Fibroblast of skin of left biceps (primary cell): Measurements from ENCODE around the gene FOXC1.

ENCODE experiments used
- DNase-seq, 2 experiments: peaks; one replicate each; pipeline ENCODE4 v3.0.0-alpha.2; 2013; ENCODE audit warnings: low read depth in 2 of 2

The FOXC1 gene

DNA sequence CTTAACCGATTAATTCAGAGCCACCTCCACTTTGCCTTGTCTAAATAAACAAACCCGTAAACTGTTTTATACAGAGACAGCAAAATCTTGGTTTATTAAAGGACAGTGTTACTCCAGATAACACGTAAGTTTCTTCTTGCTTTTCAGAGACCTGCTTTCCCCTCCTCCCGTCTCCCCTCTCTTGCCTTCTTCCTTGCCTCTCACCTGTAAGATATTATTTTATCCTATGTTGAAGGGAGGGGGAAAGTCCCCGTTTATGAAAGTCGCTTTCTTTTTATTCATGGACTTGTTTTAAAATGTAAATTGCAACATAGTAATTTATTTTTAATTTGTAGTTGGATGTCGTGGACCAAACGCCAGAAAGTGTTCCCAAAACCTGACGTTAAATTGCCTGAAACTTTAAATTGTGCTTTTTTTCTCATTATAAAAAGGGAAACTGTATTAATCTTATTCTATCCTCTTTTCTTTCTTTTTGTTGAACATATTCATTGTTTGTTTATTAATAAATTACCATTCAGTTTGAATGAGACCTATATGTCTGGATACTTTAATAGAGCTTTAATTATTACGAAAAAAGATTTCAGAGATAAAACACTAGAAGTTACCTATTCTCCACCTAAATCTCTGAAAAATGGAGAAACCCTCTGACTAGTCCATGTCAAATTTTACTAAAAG is 2.7 kb downstream of the FOXC1 start:
- DNase-seq = no peak

DNA sequence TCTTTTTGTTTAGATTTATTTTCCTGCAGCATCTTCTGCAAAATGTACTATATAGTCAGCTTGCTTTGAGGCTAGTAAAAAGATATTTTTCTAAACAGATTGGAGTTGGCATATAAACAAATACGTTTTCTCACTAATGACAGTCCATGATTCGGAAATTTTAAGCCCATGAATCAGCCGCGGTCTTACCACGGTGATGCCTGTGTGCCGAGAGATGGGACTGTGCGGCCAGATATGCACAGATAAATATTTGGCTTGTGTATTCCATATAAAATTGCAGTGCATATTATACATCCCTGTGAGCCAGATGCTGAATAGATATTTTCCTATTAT is 3.2 kb downstream of the FOXC1 start:
- no peak for DNase-seq

DNA sequence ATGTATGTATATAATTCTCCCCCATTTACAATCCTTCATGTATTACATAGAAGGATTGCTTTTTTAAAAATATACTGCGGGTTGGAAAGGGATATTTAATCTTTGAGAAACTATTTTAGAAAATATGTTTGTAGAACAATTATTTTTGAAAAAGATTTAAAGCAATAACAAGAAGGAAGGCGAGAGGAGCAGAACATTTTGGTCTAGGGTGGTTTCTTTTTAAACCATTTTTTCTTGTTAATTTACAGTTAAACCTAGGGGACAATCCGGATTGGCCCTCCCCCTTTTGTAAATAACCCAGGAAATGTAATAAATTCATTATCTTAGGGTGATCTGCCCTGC is 3.6 kb downstream of the FOXC1 start:
- DNase-seq = no peak

- no peak for DNase-seq
These were observed 4.2 kb downstream of the FOXC1 start for GRCh38 chr6:1613688-1614447.

GRCh38 chr6:1614448-1615150 is 4.9 kb downstream of the FOXC1 start:
- DNase-seq = no peak

- DNase-seq = no peak
These were observed 5.6 kb downstream of the FOXC1 start for GRCh38 chr6:1615151-1615852.

GRCh38 chr6:1615853-1616420 is 6.2 kb downstream of the FOXC1 start:
- no peak for DNase-seq

DNA sequence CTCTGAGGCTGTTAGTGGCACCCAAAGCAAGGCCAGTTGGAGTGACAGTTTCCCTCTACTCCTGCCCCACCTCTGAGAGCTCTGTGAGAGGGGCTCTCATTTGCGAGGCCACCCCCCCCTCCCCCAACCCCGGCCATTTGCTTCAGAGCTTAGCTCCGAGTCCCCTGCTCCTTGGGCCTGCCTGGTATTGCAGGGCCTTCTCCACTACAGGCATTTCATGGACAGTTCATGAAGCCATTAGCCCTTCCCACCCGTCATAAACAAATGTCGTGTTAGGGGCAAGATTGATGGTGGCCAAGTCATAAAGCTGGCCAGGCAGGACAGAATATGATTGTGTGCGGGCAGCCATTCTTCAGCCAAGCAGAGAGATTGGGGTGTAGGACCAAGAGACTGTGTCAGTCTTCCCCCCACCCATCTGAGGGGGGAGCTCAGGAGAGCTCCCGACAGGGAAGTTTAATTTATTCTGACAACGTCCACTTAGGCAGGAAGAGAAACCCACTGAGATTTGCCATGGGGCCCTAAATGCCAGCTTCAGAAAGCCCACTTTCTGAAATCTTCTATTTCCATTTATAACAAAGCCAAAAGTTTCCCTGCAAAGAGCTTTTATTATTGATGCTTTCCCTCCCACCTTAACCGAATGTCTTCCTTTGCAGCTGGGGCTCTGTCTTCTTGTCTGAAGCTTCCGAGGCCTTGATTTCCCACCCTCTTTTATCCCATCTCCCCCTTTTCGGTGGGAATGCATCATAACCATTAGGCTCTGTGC is 7.2 kb downstream of the FOXC1 start:
- no peak for DNase-seq

GRCh38 chr6:1617466-1618310 is 8.0 kb downstream of the FOXC1 start:
- DNase-seq = no peak

DNA sequence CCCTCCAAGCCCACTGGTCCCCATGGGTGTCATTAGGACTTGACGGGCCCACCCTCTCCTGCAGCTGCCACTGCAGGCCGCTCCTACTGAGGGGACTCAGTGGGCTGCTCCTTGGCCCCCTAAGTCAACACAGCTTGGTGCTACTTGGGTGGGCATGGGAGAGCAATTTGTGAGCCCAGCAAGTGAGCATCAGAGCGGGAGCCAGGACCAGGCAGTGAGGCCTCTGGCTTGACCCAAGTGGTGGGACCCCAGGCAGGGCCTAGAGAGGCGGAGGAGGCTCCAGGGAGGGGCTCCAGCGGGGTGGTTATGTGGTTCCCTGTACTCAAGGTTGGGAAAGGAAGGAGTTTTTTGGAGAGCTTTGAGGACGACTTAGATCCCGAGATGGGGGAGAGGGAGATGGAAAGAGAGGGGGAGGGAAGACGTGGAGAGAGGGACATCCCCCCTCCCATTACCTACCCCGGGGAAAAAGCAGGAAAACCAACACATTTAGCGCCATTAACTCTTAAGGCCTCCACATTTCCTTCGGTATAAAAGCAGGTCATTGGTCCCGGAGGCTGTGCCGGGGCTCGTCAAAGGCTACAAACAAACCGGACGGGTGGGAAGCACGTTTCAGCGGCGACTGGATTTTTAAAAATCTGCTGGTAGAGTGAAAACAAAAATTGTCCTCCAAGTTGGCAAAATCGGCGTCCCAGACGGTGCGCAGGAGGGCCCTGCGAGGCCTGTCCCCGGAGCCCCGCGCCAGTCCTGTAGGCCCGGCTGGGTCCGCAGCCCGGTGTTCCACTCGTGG is 8.8 kb downstream of the FOXC1 start:
- no peak for DNase-seq

- DNase-seq = no peak
These were observed 9.5 kb downstream of the FOXC1 start for GRCh38 chr6:1619098-1619672.

- DNase-seq = no peak
These were observed 10.2 kb downstream of the FOXC1 start for GRCh38 chr6:1619673-1620503.

DNA sequence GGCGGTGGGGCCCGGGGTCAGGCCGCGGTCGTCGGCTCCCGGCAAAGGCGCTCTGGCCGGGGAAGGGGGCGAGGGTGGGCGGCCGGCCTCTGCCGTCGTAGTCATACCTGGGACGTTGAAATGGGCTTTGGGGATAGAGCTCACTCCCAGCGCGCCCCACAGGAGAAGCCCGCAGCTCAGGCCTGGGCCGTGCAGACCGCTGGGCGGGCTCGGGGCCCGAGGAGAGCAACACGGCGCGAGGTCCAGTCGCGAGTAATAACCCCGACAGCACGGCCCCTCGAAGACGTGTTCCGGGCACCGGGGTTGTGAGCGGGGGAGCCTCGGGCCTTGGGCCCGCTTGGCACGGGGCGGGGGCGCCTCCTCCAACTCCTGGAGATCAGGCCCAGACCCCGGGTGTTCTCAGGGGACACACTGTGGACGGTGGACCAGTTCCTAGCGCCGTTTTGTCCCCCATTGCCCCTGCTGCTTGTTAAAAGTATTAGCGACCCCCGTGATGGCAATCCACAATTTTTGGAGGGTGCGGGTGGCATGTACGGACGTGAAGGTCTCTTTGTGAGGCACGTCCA is 10.9 kb downstream of the FOXC1 start:
- no peak for DNase-seq

DNA sequence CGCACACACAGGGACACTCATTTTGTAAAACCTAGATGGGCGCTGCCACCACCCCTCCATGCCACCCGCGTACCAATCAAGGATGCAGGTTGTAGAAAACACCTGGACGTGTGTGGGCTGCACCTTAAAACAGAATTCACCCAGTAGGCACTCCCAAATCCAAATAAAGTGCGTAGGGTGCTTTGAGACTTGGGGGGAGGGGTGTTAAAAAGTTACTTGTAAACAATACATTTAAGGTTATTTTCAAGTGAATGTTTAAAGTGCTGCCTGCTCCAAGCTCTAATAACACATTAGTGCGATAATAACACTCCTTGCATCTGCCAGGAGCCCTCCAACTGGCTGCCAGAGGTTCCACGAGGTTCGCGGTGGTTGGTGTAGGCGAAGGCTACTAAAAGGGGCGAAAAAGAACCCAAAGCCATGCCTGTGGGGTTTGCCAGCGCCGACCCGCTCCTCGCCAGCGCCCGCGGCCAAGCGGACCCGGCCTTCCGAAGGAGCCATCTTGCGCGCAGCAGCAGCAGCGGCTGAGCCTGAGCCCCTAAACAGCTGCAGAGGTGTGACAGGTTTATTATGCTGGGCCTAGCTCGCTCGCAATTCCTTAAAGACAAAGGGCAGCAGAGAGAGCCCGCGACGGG is 11.5 kb downstream of the FOXC1 start:
- no peak for DNase-seq

DNA sequence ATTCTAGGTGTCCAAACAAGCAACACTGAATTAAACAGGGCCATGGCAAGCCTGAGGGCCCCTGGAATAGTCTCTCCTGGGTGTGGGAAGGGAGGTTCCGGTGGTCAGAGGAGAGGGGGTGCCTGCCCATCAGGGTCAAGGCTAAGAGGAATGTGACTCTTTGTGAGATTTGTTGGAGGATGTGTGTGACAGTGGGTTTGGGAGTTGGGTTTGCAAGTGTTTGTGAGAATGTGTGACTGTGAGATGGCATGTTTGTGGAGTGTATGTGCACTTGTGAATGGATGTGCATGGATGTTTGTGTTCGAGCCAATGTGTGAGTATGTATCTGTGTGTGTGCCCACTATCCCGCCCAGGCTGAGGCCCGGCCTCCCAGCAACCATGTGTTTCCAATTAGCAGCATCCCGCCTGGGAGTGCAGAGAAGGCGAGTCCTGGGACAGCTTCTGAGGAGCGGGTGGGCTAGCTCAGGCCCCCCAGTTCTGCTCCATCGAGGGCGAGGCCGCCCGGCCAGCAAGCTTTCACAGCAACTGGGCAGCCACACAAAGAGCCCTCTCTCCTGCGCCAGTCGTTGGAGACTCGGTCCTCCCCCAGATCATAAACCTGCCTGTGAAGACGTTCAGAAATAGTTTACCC is 12.6 kb downstream of the FOXC1 start:
- no peak for DNase-seq

- no peak for DNase-seq
These were observed 13.4 kb downstream of the FOXC1 start for GRCh38 chr6:1622851-1623768.
